Activated CD4-positive, alpha-beta T cell treated with anti-CD3 and anti-CD28 coated beads for 24 hours (primary cell): ENCODE measurements around the gene REEP6.

ENCODE experiments used
- DNase-seq, 2 donors: peaks; one replicate each; pipeline ENCODE4 v3.0.0-alpha.2; 2020; ENCODE audit warnings: low read depth in 2 of 2

Gene REEP6

GRCh38 chr19:1456121-1456900 lies 34.7 kb upstream of the REEP6 start:
- no peak for DNase-seq

- no peak for DNase-seq
Measured at GRCh38 chr19:1457031-1457739, 33.8 kb upstream of the REEP6 start.

- no peak for DNase-seq
Measured at GRCh38 chr19:1457892-1458291, 33.1 kb upstream of the REEP6 start.

- no peak for DNase-seq
Measured at GRCh38 chr19:1459479-1459878, 31.5 kb upstream of the REEP6 start.

- DNase-seq = no peak
Measured at GRCh38 chr19:1460033-1460995, 30.7 kb upstream of the REEP6 start.

- DNase-seq = no peak
Measured at GRCh38 chr19:1461862-1462261, 29.1 kb upstream of the REEP6 start.

GRCh38 chr19:1465191-1466016 lies 25.6 kb upstream of the REEP6 start:
- DNase-seq = no peak

GRCh38 chr19:1466018-1466460 lies 24.9 kb upstream of the REEP6 start:
- no peak for DNase-seq

- DNase-seq = no peak
Measured at GRCh38 chr19:1466461-1467214, 24.3 kb upstream of the REEP6 start.

GRCh38 chr19:1467215-1467489 lies 23.8 kb upstream of the REEP6 start:
- no peak for DNase-seq

- DNase-seq = no peak
Measured at GRCh38 chr19:1467490-1468273, 23.3 kb upstream of the REEP6 start.

- no peak for DNase-seq
Measured at GRCh38 chr19:1468274-1468820, 22.6 kb upstream of the REEP6 start.

GRCh38 chr19:1468821-1469254 lies 22.1 kb upstream of the REEP6 start:
- no peak for DNase-seq

- DNase-seq = no peak
Measured at GRCh38 chr19:1469255-1470054, 21.5 kb upstream of the REEP6 start.

GRCh38 chr19:1470055-1470304 lies 21.0 kb upstream of the REEP6 start:
- no peak for DNase-seq

- DNase-seq = peak; percentile 62 to 67
Measured at GRCh38 chr19:1470305-1471009, 20.5 kb upstream of the REEP6 start.

- DNase-seq = no peak
Measured at GRCh38 chr19:1471010-1471514, 19.9 kb upstream of the REEP6 start.

GRCh38 chr19:1471515-1472160 lies 19.3 kb upstream of the REEP6 start:
- no peak for DNase-seq
